Endothelial cell (in vitro differentiated cells): Measurements from ENCODE around the gene MBD3. TPM values are rescaled to one million over a fixed set of nuclear protein-coding genes. Genes with fewer than 3 reads are reported as not detected.

ENCODE experiments used
- DNase-seq: peaks from one replicate; pipeline ENCODE4 v3.0.0; 2021; ENCODE audit warnings: low spot score
- H3K27ac Mint-ChIP-seq: one replicate; pipeline ENCODE4 v1.8.0; 2021; ENCODE audit warnings: mixed read lengths, inconsistent platforms; ENCODE audit not compliant: unreplicated experiment
- H3K27me3 Mint-ChIP-seq: one replicate; pipeline ENCODE4 v1.8.0; 2021; ENCODE audit warnings: mild to moderate bottlenecking, moderate library complexity, mixed read lengths, inconsistent platforms; ENCODE audit not compliant: unreplicated experiment
- H3K36me3 Mint-ChIP-seq: one replicate; pipeline ENCODE4 v1.8.0; 2021; ENCODE audit warnings: mild to moderate bottlenecking, low read depth, mixed read lengths, inconsistent platforms; ENCODE audit not compliant: unreplicated experiment
- H3K4me1 Mint-ChIP-seq: one replicate; pipeline ENCODE4 v1.8.0; 2021; ENCODE audit warnings: mild to moderate bottlenecking, mixed read lengths, inconsistent platforms; ENCODE audit not compliant: unreplicated experiment
- H3K4me3 Mint-ChIP-seq: one replicate; pipeline ENCODE4 v1.8.0; 2021; ENCODE audit warnings: mild to moderate bottlenecking, mixed read lengths, inconsistent platforms; ENCODE audit not compliant: unreplicated experiment
- H3K9me3 Mint-ChIP-seq: one replicate; pipeline ENCODE4 v1.8.0; 2021; ENCODE audit warnings: mixed read lengths, inconsistent platforms; ENCODE audit not compliant: unreplicated experiment
- total RNA-seq: library from RNA; stranded (reverse); fragmentation: NEBNext Ultra II Directional; extraction: Animal tissue kit (Norgen Biotek cat#: 25700); gene quantifications from one replicate; pipeline ENCODE4 v1.2.1, GENCODE V29; 2021; ENCODE audit not compliant: unreplicated experiment
- TF ChIP-seq, protein P1 (sequence below): fragments of 200-600 bp; sonication (generic); IDR thresholded peaks from one replicate; pipeline ENCODE4 v1.5.0; 2021; ENCODE audit warnings: antibody characterized with exemption; ENCODE audit not compliant: unreplicated experiment

The MBD3 gene
- total RNA-seq, 1 donor from 2014 or later, result 81.4 TPM

DNA sequence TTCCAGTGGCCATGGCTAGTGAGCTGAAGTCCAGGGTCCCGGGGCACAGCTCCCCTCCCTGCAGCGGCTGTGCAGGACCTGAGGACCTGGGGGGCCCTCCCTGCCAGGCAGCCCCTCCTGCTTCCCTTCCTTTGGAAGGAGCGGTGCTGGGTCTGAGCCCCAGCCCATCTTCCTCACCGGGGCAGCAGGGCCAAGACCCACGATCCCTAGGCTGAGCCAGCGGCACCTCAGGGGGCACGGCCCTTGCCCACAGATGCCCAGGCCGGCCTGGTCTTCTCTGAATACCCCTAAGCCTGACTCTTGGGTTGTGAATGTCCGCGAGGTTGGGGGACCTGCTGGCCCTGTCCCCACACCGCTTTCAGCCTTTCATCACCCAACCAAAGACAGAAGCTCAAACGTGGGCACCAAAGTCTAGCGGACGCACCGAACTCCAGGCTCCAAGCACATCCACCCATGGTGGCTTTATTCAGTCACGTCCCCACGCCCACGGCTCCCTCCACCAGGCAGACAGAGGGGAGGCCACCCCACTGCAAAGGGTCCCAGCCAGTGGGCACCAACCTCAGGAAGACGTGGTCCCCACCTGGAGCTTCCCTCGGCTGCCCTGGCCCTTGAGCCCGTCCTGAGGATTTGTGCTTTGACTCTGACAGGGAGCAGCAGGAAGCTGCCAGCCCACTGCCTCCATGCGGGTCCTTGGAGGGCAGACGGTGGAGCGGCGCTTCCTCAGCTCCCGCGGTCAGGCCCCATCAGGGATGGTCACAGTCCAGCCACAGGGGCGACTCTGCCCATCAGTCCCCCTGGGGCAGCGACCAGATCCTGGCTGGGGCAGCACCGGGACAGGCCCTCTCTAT, 16.2 kb downstream of the MBD3 start:
- peaks cover 19% of the 10 kb centered on the region for H3K27me3 Mint-ChIP-seq
- DNase-seq, result no peak
- peaks cover 12% of the 10 kb centered on the region for H3K36me3 Mint-ChIP-seq
- H3K4me3 Mint-ChIP-seq, result no peak overlapping the region
- TF ChIP-seq, protein P1, sequence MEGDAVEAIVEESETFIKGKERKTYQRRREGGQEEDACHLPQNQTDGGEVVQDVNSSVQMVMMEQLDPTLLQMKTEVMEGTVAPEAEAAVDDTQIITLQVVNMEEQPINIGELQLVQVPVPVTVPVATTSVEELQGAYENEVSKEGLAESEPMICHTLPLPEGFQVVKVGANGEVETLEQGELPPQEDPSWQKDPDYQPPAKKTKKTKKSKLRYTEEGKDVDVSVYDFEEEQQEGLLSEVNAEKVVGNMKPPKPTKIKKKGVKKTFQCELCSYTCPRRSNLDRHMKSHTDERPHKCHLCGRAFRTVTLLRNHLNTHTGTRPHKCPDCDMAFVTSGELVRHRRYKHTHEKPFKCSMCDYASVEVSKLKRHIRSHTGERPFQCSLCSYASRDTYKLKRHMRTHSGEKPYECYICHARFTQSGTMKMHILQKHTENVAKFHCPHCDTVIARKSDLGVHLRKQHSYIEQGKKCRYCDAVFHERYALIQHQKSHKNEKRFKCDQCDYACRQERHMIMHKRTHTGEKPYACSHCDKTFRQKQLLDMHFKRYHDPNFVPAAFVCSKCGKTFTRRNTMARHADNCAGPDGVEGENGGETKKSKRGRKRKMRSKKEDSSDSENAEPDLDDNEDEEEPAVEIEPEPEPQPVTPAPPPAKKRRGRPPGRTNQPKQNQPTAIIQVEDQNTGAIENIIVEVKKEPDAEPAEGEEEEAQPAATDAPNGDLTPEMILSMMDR, result no peak
- peaks cover 4% of the 10 kb centered on the region for H3K4me1 Mint-ChIP-seq
- no peaks in the 10 kb centered on the region for H3K9me3 Mint-ChIP-seq
- H3K27ac Mint-ChIP-seq, result no peak overlapping the region

DNA sequence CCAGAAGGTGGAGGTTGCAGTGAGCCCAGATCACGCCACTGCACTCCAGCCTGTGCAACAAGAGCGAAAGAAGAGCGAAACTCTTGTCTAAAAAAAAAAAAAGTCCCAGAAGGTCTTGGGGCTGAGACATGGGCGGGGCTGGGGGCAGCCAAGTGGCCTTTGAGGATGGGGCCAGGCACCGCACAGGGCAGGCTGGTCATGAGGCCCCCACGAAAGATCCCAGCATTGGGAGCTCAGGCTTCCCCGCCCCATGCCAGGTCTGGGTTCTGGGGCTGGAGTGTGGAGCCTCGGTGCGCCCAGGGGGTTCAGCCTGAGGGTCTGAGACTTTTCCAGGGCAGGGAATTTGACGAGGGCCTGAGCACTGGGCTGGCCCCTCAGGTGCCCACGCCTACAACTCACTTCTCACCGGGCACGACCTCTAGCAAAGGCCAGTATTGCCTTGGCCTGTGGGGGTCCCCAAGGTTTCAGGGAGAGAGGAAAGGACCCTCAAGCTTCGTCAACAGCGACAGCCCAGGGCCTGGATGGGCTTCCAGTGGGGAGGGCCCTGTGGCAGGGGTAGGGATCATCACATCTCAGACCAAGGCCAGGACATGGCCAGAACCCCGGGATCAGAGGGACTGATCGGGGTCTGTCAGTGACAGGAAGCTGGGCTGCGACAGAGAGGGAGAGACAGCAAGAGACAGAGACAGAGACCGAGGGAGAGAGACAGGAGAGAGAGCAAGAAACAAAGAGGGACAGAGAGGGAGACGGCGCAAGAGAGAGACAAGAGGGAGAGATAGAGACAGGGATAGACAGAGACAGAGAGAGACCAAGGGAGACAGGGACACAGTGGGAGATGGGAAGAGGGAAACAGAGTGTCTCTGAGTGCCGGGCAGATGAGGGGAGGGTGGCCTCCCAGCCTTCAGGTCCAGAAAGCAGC, 17.1 kb downstream of the MBD3 start:
- Mint-ChIP-seq H3K4me3 (peak overlapping the region; percentile 51), H3K36me3 (peaks cover 12% of the 10 kb centered on the region), H3K4me1 (peaks cover 4% of the 10 kb centered on the region), H3K27ac (peak overlapping the region; percentile 88), H3K27me3 (peaks cover 21% of the 10 kb centered on the region), H3K9me3 (no peaks in the 10 kb centered on the region)
- TF ChIP-seq, protein P1, result no peak
- no peak for DNase-seq

DNA sequence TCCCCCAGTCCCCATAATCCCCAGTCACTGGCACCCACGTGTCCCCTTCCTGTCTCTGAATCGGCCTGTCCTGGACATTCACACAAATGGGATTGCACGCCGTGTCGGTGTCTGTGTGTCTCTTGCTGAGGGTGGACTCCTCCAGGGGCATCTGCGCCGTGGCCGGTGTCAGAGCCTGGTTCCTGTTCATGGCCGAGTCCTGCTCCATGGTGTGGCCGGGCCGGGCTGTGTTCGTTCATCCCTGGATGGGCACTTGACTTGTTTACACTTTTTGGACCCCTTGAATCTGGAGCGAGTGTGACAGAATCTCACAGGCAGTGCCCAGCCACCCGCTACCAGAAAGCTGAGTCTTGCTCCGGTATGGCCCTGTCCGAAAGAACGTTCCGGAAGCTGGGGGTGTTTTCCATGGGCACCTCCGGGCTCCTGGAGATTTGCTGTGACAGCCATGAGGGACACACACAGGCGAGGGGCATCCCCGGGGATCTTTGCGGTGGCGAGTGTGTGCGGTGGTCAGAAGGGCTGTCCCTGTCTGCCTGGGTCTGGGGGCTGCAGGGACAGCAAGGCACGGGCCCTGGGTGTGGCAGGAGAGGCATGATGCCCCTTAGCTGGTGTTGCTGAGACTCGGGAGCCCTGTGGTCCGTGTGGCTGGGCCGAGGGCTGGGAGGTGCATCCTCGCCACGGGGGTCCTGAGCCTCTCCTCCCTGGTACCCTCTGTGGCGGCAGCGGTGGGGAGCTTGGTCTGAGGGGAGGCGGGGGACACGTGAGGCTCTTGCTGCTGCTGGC, 18.1 kb downstream of the MBD3 start:
- Mint-ChIP-seq H3K36me3 (peaks cover 10% of the 10 kb centered on the region), H3K27ac (no peak overlapping the region), H3K9me3 (no peaks in the 10 kb centered on the region), H3K4me1 (peaks cover 6% of the 10 kb centered on the region), H3K27me3 (peaks cover 28% of the 10 kb centered on the region), H3K4me3 (peak overlapping the region; percentile 31)
- TF ChIP-seq, protein P1, result no peak
- DNase-seq, result no peak

DNA sequence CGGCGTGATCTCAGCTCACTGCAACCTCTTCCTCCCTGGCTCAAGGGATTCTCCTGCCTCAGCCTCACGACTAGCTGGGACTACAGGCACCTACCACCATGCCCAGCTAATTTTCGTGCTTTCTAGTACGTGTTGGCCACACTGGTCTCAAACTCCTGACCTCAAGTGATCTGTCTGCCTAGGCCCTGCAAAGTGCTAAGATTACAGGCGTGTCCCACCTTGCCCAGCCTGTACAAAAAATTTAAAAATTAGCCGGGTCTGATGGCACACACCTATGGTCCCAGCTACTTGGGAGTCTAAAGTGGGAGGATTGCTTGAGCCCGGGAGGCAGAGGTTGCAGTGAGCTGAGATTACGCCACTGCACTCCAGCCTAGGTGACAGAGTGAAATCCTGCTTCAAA, 19.9 kb downstream of the MBD3 start:
- Mint-ChIP-seq H3K9me3 (no peaks in the 10 kb centered on the region), H3K4me1 (peaks cover 6% of the 10 kb centered on the region), H3K27ac (no peak overlapping the region), H3K27me3 (peaks cover 36% of the 10 kb centered on the region), H3K36me3 (peaks cover 8% of the 10 kb centered on the region), H3K4me3 (no peak overlapping the region)
- DNase-seq, result no peak
- TF ChIP-seq, protein P1, result no peak
